K562 (cell line): ENCODE data around the gene PLXNB3.

Source experiments
- CEBPB ChIP-seq: fragments of 450-650 bp; IDR thresholded peaks from 2 replicates; pipeline ENCODE4 v1.6.1; 2016; ENCODE audit warnings: missing genetic modification characterization, missing compliant biosample characterization
- FIP1L1 ChIP-seq: fragments of 200-400 bp; formaldehyde crosslinking; IDR thresholded peaks from 2 replicates; pipeline ENCODE4 v1.6.1; 2018; ENCODE audit warnings: mild to moderate bottlenecking, low read depth, low read length; ENCODE audit not compliant: poor library complexity, severe bottlenecking
- FOS ChIP-seq: IDR thresholded peaks from 3 replicates; pipeline ENCODE4 v1.6.1; 2011; ENCODE audit not compliant: insufficient read length; ENCODE audit errors: extremely low read depth
- SMAD1 ChIP-seq: fragments of 150-350 bp; IDR thresholded peaks from 2 replicates; pipeline ENCODE4 v1.6.1; 2014; ENCODE audit warnings: low read length, low read depth; ENCODE audit not compliant: partially characterized antibody
- ZNF174 ChIP-seq: fragments of 250-450 bp; sonication (Bioruptor Pico); IDR thresholded peaks from 2 replicates; pipeline ENCODE4 v1.4.0; 2020; ENCODE audit warnings: mild to moderate bottlenecking
- TF ChIP-seq, protein P1 (sequence below), 3 experiments: IDR thresholded peaks in 2 of 3; conservative IDR thresholded peaks in 1 of 3; 2 replicates each; pipeline ENCODE4 v1.5.1; 2011 to 2012; ENCODE audit warnings: low read length in 3 of 3, mild to moderate bottlenecking in 3 of 3, control low read depth in 2 of 3, improper control_type of control experiment in 1 of 3, inconsistent platforms in 1 of 3, low read depth in 1 of 3, mixed read lengths in 1 of 3, moderate library complexity in 1 of 3; ENCODE audit not compliant: insufficient read depth in 2 of 3

DNA sequence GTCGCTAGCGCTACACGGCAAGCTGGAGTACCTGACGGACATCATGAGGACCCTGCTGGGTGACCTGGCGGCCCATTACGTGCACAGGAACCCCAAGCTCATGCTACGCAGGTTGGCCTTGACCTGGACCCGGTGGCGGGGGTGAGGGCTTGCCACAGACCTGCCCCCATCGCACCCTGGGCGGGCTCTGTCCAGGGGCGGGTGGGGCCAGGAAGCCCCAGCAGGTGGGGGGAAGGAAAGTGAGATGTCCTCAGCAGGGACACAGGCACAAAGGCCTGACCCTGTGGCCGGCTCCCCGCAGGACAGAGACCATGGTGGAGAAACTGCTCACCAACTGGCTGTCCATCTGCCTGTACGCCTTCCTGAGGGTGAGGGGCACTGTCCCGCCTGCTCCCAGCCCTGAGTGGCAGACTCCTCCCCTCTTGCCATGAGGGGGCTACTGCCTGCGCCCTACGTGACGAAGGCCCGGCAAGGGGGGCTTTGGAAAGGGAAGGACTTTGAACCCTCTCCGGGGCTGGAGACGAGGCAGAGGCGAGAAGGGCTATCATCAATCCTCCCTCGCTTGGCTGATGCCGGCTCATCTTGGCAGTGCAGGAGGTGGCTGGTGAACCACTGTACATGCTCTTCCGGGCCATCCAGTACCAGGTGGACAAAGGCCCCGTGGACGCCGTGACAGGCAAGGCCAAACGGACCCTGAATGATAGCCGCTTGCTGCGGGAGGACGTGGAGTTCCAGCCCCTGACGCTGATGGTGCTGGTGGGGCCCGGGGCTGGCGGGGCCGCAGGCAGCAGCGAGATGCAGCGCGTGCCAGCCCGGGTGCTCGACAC is 11.5 kb downstream of the PLXNB3 start:
- no peak for TF ChIP-seq ZNF174 (CRISPR knock-in tag)
- TF ChIP-seq SMAD1: no peak
- TF ChIP-seq FIP1L1: no peak
- TF ChIP-seq, protein P1, sequence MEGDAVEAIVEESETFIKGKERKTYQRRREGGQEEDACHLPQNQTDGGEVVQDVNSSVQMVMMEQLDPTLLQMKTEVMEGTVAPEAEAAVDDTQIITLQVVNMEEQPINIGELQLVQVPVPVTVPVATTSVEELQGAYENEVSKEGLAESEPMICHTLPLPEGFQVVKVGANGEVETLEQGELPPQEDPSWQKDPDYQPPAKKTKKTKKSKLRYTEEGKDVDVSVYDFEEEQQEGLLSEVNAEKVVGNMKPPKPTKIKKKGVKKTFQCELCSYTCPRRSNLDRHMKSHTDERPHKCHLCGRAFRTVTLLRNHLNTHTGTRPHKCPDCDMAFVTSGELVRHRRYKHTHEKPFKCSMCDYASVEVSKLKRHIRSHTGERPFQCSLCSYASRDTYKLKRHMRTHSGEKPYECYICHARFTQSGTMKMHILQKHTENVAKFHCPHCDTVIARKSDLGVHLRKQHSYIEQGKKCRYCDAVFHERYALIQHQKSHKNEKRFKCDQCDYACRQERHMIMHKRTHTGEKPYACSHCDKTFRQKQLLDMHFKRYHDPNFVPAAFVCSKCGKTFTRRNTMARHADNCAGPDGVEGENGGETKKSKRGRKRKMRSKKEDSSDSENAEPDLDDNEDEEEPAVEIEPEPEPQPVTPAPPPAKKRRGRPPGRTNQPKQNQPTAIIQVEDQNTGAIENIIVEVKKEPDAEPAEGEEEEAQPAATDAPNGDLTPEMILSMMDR (IDR thresholded peaks at IDR 0.05 in 2 of 3, conservative IDR thresholded peaks at IDR 0.05 in 1 of 3; ENCODE audit: insufficient read depth in 2 of 3, low read depth in 1 of 3, low read length in 3 of 3): no peak
- no peak for TF ChIP-seq FOS
- no peak for TF ChIP-seq CEBPB (tag)
